NB4 (cell line): ENCODE results near the gene TSHZ2.

Source experiments
- CTCF ChIP-seq: IDR thresholded peaks from one replicate; pipeline ENCODE4 v1.5.1; 2012; ENCODE audit warnings: low read depth, low read length
- POLR2A ChIP-seq: IDR thresholded peaks from 2 replicates; pipeline ENCODE4 v1.6.1; 2011; ENCODE audit warnings: mild to moderate bottlenecking; ENCODE audit not compliant: insufficient read length; ENCODE audit errors: extremely low read depth

DNA sequence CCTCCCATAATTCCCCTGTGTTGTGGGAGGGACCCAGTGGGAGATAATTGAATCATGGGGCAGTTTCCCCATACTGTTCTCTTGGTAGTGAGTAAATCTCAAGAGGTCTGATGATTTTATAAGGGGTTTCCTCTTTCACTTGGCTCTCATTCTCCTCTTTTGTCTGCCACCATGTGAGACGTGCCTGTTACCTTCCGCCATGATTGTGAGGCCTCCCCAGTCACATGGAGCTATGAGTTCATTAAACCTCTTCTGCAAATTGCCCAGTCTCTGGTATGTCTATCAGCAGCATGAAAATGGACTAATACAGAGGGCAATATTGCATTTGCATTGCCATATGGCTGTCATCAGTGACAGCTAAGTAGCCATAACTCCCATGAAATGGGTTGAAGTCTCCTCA lies 558.3 kb downstream of the TSHZ2 start:
- TF ChIP-seq CTCF (no peak), POLR2A (no peak)
